Mucosa of descending colon (tissue), 3 donors: ENCODE data around the gene PLPP4. TPM values are rescaled to one million over a fixed set of nuclear protein-coding genes. Genes with fewer than 3 reads are reported as not detected.

ENCODE experiments used
- ATAC-seq: fragments of 200-7000 bp; cut with Tn5 transposase; one replicate; pipeline ENCODE4 v1.9.1; 2020; ENCODE audit warnings: mild to moderate bottlenecking, moderate library complexity
- DNase-seq, 3 donors: peaks; one replicate each; pipeline ENCODE4 v3.0.0-alpha.2; 2020
- H3K36me3 ChIP-seq: fragments of 200-600 bp; one replicate; pipeline ENCODE4 v1.8.0; 2021; ENCODE audit warnings: low read depth, mild to moderate bottlenecking
- H3K4me1 ChIP-seq: fragments of 200-600 bp; one replicate; pipeline ENCODE4 v1.8.0; 2021; ENCODE audit warnings: low read depth, mild to moderate bottlenecking
- H3K4me3 ChIP-seq: fragments of 200-600 bp; one replicate; pipeline ENCODE4 v1.8.0; 2021; ENCODE audit warnings: mild to moderate bottlenecking
- H3K9me3 ChIP-seq: fragments of 200-600 bp; one replicate; pipeline ENCODE4 v1.8.0; 2021; ENCODE audit warnings: mild to moderate bottlenecking
- intact Hi-C, 2 donors: fragments of 100-400 bp; cut with DNase I in 1 of 2; cut with micrococcal nuclease in 1 of 2; formaldehyde crosslinking; loops; one replicate each; pipeline versions ENCODE4 v1.11.0 to v1.11.1; 2022; cut with DNase I, micrococcal nuclease
- total RNA-seq, 3 donors: library from RNA; stranded (reverse); fragmentation: NEBNext Ultra II Directional in 2 of 3; extraction: Animal tissue kit (Norgen Biotek cat#: 25700) in 2 of 3; gene quantifications; one replicate each; pipeline versions ENCODE4 v1.2.1 to v1.2.4, GENCODE V29; 2021 to 2023
- TF ChIP-seq, protein P1 (sequence below): fragments of 200-600 bp; IDR thresholded peaks from one replicate; pipeline ENCODE4 v1.8.0; 2022; ENCODE audit warnings: antibody characterized with exemption, mild to moderate bottlenecking
- donor health status: DM: no; HTN: no; CAD: no; lungs with moderate emphysema.
- donor health status: DM: no; HTN: no; CAD: no.
- donor health status: DM: no; HTN: yes; CAD: no.

The PLPP4 gene
- total RNA-seq, 3 donors from 2014 or later, result 2.6 TPM; not detected in 2

DNA sequence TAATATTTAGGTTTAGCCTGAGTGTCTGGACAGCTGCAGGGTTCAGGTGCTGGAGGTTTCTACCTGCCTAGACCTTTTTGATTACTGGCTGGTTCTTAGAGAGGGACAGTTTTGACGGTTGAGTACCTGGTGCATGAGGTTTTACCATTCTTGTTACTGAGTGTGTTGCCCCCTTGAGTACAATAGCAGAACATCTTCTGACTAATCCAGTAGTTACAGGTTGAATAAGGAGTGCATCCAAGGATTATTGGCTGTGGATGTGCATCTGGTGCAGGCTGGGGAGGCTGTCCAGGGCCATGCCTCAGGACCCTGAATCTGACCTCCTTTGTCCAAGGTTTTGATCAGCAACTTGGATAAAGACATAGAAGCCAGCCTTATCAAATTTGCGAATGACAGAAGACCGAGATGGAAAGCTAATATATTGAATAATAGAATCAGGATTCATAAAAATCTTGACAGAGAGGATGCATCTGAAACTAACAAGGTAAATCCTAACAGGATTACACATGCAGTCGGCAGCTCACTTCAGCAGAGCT, 23.1 kb downstream of the PLPP4 start:
- no peak for ATAC-seq
- no peaks in the 10 kb centered on the region for H3K9me3 ChIP-seq
- DNase-seq, result no peak
- TF ChIP-seq, protein P1, sequence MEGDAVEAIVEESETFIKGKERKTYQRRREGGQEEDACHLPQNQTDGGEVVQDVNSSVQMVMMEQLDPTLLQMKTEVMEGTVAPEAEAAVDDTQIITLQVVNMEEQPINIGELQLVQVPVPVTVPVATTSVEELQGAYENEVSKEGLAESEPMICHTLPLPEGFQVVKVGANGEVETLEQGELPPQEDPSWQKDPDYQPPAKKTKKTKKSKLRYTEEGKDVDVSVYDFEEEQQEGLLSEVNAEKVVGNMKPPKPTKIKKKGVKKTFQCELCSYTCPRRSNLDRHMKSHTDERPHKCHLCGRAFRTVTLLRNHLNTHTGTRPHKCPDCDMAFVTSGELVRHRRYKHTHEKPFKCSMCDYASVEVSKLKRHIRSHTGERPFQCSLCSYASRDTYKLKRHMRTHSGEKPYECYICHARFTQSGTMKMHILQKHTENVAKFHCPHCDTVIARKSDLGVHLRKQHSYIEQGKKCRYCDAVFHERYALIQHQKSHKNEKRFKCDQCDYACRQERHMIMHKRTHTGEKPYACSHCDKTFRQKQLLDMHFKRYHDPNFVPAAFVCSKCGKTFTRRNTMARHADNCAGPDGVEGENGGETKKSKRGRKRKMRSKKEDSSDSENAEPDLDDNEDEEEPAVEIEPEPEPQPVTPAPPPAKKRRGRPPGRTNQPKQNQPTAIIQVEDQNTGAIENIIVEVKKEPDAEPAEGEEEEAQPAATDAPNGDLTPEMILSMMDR, result no peak
- H3K36me3 ChIP-seq, result no peaks in the 10 kb centered on the region
- no peak overlapping the region for H3K4me3 ChIP-seq
- intact Hi-C loops, result no loop called here
- H3K4me1 ChIP-seq, result no peaks in the 10 kb centered on the region

- H3K36me3 ChIP-seq, result no peaks in the 10 kb centered on the region
- ATAC-seq, result no peak
- TF ChIP-seq, protein P1, result no peak
- intact Hi-C loops, result no loop called here
- DNase-seq, result no peak
- no peaks in the 10 kb centered on the region for H3K4me1 ChIP-seq
- H3K4me3 ChIP-seq, result no peak overlapping the region
- H3K9me3 ChIP-seq, result no peaks in the 10 kb centered on the region
These were observed 23.8 kb downstream of the PLPP4 start for GRCh38 chr10:120480848-120481247.

DNA sequence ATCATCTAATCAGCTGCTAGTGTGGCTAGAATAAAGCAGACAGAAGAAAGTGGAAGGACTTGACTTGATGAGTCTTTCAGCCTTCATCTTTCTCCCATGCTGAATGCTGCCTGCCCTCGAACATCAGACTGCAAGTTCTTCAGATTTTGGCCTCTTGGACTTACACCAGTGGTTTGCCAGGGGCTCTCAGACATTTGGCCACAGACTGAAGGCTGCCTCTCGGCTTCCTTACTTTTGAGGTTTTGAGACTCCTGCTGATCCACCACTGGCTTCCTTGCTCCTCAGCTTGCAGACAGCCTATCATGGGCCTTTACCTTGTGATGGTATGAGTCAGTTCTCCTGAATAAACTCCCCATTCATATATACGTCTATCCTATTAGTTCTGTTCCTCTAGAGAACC, 26.0 kb downstream of the PLPP4 start:
- H3K4me3 ChIP-seq, result no peak overlapping the region
- H3K9me3 ChIP-seq, result no peaks in the 10 kb centered on the region
- intact Hi-C loops, result no loop called here
- DNase-seq (no peak), ATAC-seq (no peak)
- TF ChIP-seq, protein P1, result no peak
- H3K4me1 ChIP-seq, result no peaks in the 10 kb centered on the region
- H3K36me3 ChIP-seq, result no peaks in the 10 kb centered on the region

- TF ChIP-seq, protein P1, result no peak
- intact Hi-C loops, result no loop called here
- Histone ChIP-seq H3K4me3 (no peak overlapping the region), H3K4me1 (no peaks in the 10 kb centered on the region), H3K36me3 (no peaks in the 10 kb centered on the region), H3K9me3 (no peaks in the 10 kb centered on the region)
- DNase-seq (no peak), ATAC-seq (no peak)
These were observed 26.7 kb downstream of the PLPP4 start for GRCh38 chr10:120483651-120484301.

GRCh38 chr10:120485946-120486345, 28.9 kb downstream of the PLPP4 start:
- no peaks in the 10 kb centered on the region for H3K4me1 ChIP-seq
- no peak overlapping the region for H3K4me3 ChIP-seq
- intact Hi-C loops, result no loop called here
- ATAC-seq (no peak), DNase-seq (no peak)
- H3K9me3 ChIP-seq, result no peaks in the 10 kb centered on the region
- TF ChIP-seq, protein P1, result no peak
- no peaks in the 10 kb centered on the region for H3K36me3 ChIP-seq
